Activated T-helper 9 cell treated with anti-CD3 and anti-CD28 coated beads, Interleukin-2, amount 50 U/mL, for 16 hours (primary cell): ENCODE results near the gene KRT73.
"Not testable (repeated sequence)": the region's sequence is repeated elsewhere in the genome, so short reads cannot be mapped to it uniquely, and the experiment has no call there.

Experiments used
- DNase-seq: peaks from one replicate; pipeline ENCODE4 v3.0.0-alpha.2; 2020; ENCODE audit warnings: low read depth

Gene KRT73

DNA sequence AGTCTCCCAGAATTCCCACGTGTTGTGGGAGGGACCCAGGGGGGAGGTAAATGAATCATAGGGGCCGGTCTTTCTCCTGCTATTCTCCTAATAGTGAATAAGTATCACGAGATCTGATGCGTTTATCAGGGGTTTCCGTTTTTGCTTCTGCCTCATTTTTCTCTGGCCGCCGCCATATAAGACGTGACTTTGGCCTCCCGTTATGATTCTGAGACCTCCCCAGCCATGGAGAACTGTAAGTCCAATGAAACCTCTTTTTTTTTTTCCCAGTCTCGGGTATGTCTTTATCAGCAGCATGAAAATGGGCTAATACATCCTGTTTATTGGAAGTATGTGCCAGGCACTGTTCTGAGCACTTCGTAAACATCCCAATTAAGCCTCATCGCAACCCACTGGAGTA, 17.9 kb downstream of the KRT73 start:
- no peak for DNase-seq

GRCh38 chr12:52600071-52600470, 18.3 kb downstream of the KRT73 start:
- no peak for DNase-seq

DNA sequence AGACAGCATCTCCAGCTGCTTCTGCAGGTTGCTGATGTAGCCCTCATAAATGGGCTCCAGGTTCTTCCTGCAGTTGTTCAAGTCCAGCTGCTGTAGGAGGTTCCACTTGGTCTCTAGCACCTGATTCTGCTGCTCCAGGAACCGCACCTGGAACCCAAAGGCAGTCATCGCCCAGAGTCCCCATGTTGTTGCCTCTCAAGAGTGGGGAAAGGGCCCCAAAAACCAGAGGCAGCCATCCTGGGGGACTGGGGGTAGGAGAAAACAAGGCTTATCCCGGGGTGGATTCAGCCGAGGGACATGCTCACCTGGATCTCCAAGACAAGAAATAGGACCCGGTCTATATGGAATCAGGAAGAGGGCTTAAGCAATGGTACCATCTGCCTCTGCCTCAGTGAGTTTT, 19.4 kb downstream of the KRT73 start:
- DNase-seq: no peak

- DNase-seq: not testable (repeated sequence)
These were observed 24.1 kb downstream of the KRT73 start for GRCh38 chr12:52594237-52594636.

DNA sequence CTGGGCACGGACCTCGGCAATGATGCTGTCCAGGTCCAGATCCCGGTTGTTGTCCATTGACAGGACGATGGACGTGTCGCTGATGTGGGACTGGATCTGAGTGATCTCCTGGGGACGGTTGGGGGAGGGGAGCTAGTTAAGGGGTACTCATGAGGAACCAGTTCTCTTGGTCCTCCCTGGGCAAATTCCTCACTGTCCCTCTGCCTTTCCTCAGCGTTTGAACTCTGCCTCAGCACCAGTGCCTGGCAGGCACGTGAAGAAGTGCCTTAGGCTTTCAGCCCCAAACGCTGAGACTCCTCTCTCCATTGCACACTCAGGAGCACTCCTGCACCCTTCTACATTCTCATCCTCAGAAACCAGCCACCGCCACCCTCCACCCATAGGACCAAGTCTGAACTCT, 26.8 kb downstream of the KRT73 start:
- DNase-seq: no peak

GRCh38 chr12:52590021-52590420, 28.3 kb downstream of the KRT73 start:
- no peak for DNase-seq

DNA sequence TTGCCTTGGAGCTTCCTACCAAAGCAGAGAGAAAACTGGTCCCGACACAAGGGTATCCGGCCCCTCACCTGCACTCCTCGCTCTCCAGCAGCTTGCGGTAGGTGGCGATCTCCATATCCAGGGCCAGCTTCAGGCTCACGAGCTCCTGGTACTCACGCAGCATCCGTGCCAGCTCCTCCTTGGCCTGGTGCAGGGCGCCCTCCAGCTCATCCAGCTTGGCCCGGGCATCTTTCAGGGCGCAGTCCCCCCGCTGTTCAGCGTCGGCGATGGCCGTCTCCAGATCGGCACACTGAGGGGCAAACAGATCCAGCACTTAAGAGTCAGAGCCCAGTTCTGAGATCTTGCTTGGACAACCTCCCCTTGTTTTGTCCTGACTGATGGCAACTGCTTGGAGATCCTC, 30.8 kb downstream of the KRT73 start:
- DNase-seq: no peak

DNA sequence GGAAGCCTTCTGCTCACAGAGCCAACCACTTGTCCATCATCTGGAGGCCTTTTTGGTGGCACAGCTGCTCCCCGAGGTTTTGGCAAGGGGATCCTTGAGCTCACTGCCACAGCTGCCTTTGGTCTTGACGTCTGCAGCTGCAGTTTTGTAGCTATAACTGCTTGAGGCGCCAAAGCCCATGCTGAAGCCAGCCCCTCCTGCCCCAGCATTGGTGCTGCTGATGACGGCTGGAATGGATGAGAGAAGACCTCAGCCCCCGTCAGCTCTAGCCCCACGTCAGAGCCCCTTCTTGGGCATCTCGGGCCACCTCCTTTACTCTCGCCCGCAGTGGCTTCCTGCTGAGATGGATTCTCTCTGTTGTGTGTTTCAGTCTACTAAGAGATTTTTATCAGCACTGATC, 32.4 kb downstream of the KRT73 start:
- peak; percentile 4 for DNase-seq

DNA sequence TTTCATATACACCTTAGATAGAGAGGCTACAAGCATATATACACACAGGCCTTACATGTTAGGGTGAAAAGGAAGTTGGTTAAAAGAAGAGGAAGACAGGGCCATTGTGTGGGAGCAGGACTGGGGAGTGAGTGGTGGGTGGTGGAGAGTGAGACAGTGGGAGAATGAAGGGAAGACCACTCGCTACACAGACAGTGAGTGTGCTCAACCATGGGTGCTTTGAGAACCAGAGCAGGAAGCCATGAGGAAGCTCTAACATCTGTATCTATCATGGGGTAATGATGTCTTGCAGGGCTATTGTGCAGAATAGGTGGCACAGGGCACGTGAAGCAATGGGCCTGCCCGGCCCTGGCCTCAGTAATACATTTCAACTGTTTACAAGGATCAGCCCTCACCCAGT, 33.3 kb downstream of the KRT73 start:
- DNase-seq: no peak

DNA sequence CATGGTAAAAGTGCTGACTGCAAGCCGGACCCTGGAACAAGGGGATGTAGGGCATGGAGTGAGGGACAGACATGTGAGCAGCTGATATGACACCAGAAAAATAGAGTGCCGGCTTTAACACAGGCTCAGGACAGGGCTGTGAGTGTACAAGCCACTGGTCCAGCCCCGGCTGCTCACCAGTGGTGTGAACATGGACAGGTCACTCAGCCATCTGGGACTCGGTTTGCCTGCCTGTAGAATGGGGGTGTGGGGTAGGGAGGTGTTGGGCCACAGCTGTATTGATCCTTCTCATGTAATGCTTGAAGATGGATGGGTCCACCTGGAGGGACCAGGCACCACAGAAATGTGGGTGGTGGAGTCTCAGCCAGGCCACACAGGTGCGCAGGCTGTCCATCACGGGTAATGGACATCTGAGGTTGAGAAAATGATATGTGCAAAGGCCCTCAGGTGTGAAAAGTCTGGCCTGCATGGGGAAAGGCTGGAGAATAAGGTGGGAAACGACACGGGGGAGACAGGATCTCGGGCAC, 34.1 kb downstream of the KRT73 start:
- DNase-seq: no peak

DNA sequence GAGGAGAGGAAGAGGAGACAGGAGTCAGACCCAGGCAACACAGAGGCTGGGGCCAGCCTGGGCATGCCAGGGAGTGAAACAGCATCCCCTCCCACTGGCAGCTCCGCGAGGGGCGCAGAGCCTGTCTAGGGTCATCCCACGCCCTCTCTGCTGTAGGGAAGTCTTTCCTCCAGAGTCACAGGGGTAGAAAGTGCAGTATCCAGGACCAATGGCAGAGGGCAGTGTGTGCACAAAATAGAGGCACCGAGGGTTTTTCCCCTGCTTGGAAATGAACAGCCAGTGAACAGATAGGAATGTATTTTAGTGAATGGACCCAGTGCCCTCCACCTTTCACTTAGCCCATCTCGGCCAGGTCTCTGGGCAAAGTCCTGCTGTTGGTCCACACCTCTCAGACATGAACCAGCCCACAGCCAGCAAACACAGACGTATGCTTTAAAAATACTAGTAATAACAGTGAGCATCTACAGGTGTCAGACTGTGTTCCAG, 35.3 kb downstream of the KRT73 start:
- DNase-seq: peak; percentile 23

- no peak for DNase-seq
These were observed 35.9 kb downstream of the KRT73 start for GRCh38 chr12:52582486-52582885.

DNA sequence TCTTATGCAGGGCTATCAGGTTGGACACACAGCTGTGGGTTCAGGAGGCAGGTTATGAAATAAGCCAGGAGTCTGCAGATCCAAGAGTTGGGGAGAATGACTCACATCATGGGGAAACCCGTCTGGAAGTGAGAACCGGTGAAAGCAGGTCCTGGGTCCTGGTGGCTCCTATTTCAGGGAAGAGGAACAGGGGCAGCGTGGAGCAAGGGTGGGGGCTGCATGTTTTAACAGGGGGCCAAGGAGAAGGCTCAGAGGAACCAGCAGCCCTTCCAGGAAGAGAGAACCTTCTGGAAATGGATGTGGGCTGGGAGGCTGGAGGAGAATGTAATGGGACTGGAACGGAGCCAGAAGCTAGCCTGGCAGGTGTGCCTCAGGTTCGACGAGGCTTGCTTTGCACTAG, 36.9 kb downstream of the KRT73 start:
- DNase-seq: no peak

DNA sequence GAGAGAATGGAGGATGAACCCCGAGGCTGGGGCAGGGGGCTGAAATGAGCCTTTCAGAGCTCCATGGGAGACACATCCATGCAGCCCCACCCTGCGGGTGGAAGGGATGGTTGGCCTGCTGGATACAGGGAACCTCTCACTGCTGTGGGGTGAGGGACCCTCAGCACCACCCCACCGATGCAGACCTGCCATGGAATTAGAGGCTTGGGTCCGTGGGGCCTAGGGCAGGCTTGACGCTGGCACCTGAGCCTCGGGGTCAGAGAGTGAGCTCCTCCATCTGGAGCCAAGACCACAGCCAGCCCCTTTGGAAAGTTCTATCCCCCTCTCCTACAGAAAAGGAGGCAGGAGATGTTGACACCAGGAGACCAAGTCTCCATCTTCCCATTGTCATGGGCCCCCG, 37.3 kb downstream of the KRT73 start:
- DNase-seq: no peak

GRCh38 chr12:52580496-52580895, 37.9 kb downstream of the KRT73 start:
- no peak for DNase-seq

DNA sequence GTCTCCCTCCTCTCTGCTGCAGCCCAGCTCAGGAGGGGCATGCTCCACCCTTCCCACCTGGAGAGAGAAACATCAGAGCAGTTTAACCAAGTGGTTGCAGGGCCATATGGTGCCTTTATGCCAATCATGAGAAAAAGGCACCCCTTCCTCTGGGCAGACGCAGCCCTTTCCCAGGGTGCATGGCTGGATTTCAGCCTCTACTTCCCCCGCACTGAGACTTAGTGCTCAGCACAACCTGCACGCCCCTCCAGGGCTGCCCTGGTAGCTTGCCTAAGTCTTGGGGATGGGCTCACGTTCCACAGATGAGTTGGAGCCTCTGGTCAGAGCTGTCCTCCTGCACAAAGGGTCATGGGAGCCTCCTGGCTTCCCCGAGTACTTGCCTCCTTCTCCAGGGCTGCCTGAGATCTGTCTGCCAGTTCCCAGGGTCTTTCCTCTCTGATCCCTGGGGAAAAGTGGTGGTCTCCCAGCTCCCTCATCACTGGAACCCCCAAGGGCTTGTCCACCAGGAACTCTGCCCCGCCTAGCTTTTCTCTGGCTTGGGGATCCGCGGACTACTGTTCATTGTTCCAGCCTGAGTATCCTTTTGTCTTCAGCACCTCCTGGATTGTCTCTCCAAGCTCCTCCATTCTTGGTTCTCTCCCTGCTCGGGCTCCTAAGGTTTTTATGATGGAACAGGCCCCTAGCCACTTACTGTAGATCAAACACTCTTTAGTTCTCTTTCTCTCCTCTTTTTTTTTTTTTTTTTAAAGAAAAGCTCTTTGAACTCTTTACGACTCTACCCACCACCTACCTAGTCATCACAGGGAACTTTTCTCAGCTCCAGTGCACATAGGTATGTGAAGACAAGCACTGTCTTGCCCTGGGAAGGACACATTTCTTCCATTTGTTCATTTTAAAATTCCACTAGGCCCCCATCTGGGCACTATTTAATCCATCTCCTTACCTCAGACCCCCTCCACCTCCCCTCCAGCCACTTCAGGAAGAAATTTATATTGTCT, 38.6 kb downstream of the KRT73 start:
- DNase-seq: no peak

- DNase-seq: no peak
These were observed 39.9 kb downstream of the KRT73 start for GRCh38 chr12:52578469-52578868.

DNA sequence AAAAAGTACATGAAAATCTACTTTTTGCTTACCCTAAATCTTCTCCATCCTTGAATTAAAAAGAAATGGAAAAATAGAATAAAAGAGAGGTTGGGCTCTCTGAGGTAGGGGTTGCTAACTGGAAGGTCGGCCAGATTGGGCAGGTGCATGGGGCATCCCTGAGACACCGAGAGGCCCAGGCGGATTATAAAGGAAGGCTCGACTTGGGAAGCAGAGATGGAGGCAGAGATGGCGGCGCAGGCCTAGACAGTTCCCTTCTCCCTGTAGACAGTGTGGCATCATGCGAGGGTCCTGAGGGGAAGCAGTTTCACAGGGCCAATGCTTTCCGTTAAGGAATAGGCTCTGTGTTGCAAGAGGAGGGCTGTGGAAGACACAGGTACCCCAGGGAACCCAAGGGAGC, 41.0 kb downstream of the KRT73 start:
- no peak for DNase-seq

DNA sequence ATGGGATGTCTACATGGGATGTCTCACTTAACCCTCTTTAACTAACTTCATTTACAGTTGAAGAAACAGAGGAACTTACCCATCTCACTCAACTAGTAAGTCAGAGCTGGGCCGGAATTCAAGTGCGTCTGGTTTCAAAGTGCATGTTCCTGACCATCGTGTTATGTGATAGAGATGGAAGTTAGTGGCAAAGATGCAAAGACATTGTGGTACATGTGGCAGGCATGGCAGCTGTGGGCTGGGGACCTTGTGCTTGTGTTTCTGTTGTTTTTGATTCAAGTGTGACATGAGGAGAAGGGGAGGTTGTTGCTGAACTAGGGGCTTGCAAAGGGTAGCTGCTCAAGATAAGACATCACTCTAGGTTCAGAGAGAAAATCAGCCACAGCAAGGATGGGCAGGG, 42.4 kb downstream of the KRT73 start:
- no peak for DNase-seq

- no peak for DNase-seq
These were observed 43.1 kb downstream of the KRT73 start for GRCh38 chr12:52575256-52575655.

- DNase-seq: no peak
These were observed 44.6 kb downstream of the KRT73 start, which contains the start of gene KRT74 for GRCh38 chr12:52573743-52574142. TSS of gene KRT74 (minus strand) at chr12:52573843. CDS start at chr12:52573777, 66 bp downstream.

DNA sequence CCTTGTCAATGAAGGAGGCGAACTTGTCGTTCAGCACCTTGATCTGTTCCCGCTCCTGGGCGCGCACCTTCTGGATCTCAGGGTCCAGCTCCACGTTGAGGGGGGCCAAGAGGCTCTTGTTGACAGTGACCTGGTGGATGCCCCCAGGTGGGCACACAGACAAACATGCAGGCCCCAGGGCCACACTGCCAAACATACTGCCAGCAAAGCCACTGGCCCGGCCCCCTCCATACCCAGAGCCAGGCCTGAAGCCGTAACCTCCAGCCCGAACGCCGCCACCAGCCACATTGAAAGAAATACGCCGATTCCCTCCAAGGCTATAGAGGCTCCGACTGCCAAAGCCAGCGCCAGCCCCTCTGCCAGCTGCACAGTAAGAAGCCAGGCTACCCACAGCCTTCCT, 45.1 kb downstream of the KRT73 start:
- no peak for DNase-seq

DNA sequence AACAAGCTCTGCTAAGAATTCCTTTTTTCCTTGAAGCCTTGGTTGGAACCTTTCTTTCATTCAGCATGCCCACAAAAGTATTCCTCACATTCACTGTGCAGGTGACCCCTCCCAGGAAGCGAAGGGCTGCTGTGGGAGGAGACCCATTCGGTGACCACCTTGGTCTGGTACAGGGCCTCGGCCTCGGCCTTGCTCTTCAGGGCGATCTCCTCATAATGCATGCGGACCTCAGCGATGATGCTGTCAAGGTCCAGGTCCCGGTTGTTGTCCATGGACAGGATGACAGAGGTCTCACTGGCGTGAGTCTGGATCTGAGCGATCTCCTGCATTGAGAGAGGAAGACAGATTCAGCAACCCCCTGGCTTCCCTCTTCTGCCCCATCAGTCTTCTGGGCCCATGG, 47.8 kb downstream of the KRT73 start:
- no peak for DNase-seq
